Coronary artery (tissue), 2 donors: ENCODE results near the gene STAT6.
A peak's percentile ranks its signal among the peaks of the same experiment; 100 is the strongest.

Source experiments
- DNase-seq: peaks from one replicate; pipeline ENCODE4 v3.0.0-alpha.2; 2017; ENCODE audit warnings: low spot score
- H3K27ac ChIP-seq, 2 donors: fragments of 200-600 bp; sonication (generic); one replicate each; pipeline ENCODE4 v1.5.1; 2016 to 2019
- H3K4me3 ChIP-seq: fragments of 200-600 bp; sonication (generic); 2 replicates; pipeline ENCODE4 v1.5.1; 2016; ENCODE audit warnings: mild to moderate bottlenecking, moderate library complexity
- CTCF ChIP-seq: fragments of 200-600 bp; sonication (generic); IDR thresholded peaks from one replicate; pipeline ENCODE4 v1.5.1; 2019; ENCODE audit warnings: antibody characterized with exemption

The STAT6 gene

GRCh38 chr12:57049890-57050289, 61.3 kb downstream of the STAT6 start, which contains the start of gene MYO1A:
Gene MYO1A, minus strand, starts transcription at chr12:57050129. Its CDS starts 1,806 bp downstream, at chr12:57048323.
- Histone ChIP-seq H3K27ac (no peak within 1 kb of the TSS), H3K4me3 (no peak within 1 kb of the TSS)
- DNase-seq = no peak
- TF ChIP-seq CTCF = no peak

GRCh38 chr12:57049119-57049446, 62.1 kb downstream of the STAT6 start:
- H3K4me3 ChIP-seq = no peak overlapping the region
- no peak for DNase-seq
- no peak for TF ChIP-seq CTCF
- no peak overlapping the region for H3K27ac ChIP-seq

GRCh38 chr12:57048423-57049118, 62.6 kb downstream of the STAT6 start:
- no peak overlapping the region for H3K27ac ChIP-seq
- no peak for TF ChIP-seq CTCF
- no peak for DNase-seq
- H3K4me3 ChIP-seq = no peak overlapping the region

- Histone ChIP-seq H3K27ac (no peak overlapping the region), H3K4me3 (no peak overlapping the region)
- DNase-seq = no peak
- TF ChIP-seq CTCF = no peak
Observed at GRCh38 chr12:57047981-57048380, 63.2 kb downstream of the STAT6 start.

GRCh38 chr12:57046947-57047890, 63.9 kb downstream of the STAT6 start:
- peak overlapping the region in 1 of 2 donors; percentile 38 for H3K27ac ChIP-seq
- no peak for TF ChIP-seq CTCF
- no peak for DNase-seq
- peak overlapping the region; percentile 28 for H3K4me3 ChIP-seq

GRCh38 chr12:57046086-57046791, 64.9 kb downstream of the STAT6 start:
- no peak for TF ChIP-seq CTCF
- DNase-seq = no peak
- H3K4me3 ChIP-seq = peak overlapping the region; percentile 28
- H3K27ac ChIP-seq = peak overlapping the region in 1 of 2 donors; percentile 38
